ENCODE results near the gene NME1. TPM values are rescaled to one million over a fixed set of nuclear protein-coding genes. Genes with fewer than 3 reads are reported as not detected.
A peak's percentile ranks its signal among the peaks of the same experiment; 100 is the strongest.

The NME1 gene
- total and polyA plus RNA-seq, 9 of the 15 experiments (the other 6 are each of a cell fraction or from before 2014, with no cell fraction given) = 449 to 1,588 (median 604) TPM

DNA sequence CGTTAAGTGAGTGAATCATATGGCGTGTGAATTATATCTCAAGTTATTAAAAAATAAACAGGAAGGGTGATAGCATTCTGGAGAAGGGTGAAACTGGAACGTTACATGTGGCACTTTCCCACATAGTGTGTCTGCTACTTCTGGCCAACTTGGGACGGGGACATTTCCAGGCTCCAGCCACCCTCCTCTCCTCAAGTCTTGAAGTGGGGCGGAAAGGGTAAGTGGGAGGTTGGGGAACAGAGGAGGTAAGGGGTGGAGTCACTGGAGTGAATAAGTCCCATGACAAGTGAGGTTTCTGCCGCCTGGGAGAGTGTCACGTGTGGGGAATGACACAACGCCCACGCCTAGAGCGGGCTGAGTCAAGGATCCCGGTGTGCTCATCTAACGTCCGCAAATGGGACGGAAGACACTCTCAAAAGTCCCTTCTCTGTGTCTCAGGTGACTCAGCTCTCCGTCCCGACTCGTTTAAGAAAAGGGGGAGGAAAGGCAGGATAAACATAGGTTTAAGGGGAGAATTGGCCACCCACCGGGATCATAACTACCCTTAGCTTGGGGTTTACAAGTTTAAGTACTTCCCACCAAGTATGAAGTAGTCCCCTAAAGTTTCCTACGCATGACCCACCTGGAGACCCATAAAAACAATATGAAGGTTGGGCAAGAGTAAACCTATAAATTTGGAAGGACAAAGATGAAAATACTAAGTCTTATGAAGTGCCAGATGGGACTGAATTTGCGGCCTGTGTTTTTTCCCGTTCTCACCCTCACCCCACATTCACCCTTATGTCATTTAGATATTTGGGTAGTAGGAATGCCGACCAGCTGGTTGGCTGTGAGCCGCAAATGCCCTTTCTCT lies 31.5 kb upstream of the NME1 start (continued):
- no peak for TF ChIP-seq ELK3 (CRISPR knock-in tag; IDR thresholded peaks at IDR 0.05)
- peak; percentile 89 for TF ChIP-seq TAF1 (IDR thresholded peaks at IDR 0.05; ENCODE audit: control insufficient read depth, extremely low read depth, insufficient read depth, low read length, severe bottlenecking)
- TF ChIP-seq RBBP5 (IDR thresholded peaks at IDR 0.05; ENCODE audit: borderline replicate concordance, insufficient read depth, low read length, poor library complexity, severe bottlenecking) = peak; percentile 52
- TF ChIP-seq NFATC3 (IDR thresholded peaks at IDR 0.05) = no peak
- TF ChIP-seq PTRF (tag; IDR thresholded peaks at IDR 0.05) = no peak
- TF ChIP-seq, protein P1, sequence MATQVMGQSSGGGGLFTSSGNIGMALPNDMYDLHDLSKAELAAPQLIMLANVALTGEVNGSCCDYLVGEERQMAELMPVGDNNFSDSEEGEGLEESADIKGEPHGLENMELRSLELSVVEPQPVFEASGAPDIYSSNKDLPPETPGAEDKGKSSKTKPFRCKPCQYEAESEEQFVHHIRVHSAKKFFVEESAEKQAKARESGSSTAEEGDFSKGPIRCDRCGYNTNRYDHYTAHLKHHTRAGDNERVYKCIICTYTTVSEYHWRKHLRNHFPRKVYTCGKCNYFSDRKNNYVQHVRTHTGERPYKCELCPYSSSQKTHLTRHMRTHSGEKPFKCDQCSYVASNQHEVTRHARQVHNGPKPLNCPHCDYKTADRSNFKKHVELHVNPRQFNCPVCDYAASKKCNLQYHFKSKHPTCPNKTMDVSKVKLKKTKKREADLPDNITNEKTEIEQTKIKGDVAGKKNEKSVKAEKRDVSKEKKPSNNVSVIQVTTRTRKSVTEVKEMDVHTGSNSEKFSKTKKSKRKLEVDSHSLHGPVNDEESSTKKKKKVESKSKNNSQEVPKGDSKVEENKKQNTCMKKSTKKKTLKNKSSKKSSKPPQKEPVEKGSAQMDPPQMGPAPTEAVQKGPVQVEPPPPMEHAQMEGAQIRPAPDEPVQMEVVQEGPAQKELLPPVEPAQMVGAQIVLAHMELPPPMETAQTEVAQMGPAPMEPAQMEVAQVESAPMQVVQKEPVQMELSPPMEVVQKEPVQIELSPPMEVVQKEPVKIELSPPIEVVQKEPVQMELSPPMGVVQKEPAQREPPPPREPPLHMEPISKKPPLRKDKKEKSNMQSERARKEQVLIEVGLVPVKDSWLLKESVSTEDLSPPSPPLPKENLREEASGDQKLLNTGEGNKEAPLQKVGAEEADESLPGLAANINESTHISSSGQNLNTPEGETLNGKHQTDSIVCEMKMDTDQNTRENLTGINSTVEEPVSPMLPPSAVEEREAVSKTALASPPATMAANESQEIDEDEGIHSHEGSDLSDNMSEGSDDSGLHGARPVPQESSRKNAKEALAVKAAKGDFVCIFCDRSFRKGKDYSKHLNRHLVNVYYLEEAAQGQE (IDR thresholded peaks at IDR 0.05; ENCODE audit: borderline replicate concordance) = peak; percentile 86
- TF ChIP-seq, protein P1 (CRISPR knock-in tag; IDR thresholded peaks at IDR 0.05; ENCODE audit: low read depth) = no peak
- peak; percentile 97 for TF ChIP-seq TOE1 (IDR thresholded peaks at IDR 0.05; ENCODE audit: borderline replicate concordance)
- no peak for TF ChIP-seq TOE1 (CRISPR knock-in tag; IDR thresholded peaks at IDR 0.05; ENCODE audit: borderline replicate concordance, low read depth)
- no peak for TF ChIP-seq NR0B1 (IDR thresholded peaks at IDR 0.05; ENCODE audit: partially characterized antibody)
- no peak for TF ChIP-seq ZNF408 (CRISPR knock-in tag; IDR thresholded peaks at IDR 0.05; ENCODE audit: low read depth)
- no peak for TF ChIP-seq BRF1 (IDR thresholded peaks at IDR 0.05; ENCODE audit: borderline replicate concordance, extremely low read depth, insufficient read length)
- TF ChIP-seq TRIM25 (IDR thresholded peaks at IDR 0.05; ENCODE audit: borderline replicate concordance) = no peak

Measured in K562 (cell line).